GM23248 (cell line): ENCODE measurements around the gene FAM234A.

Experiments
- EZH2 ChIP-seq: fragments of 200-600 bp; sonication (generic); IDR thresholded peaks from 2 replicates; pipeline ENCODE4 v1.6.1; 2018; ENCODE audit warnings: antibody characterized with exemption, mild to moderate bottlenecking; ENCODE audit not compliant: insufficient read depth, poor library complexity, severe bottlenecking
- EZH2phosphoT487 ChIP-seq: fragments of 200-600 bp; sonication (generic); IDR thresholded peaks from 2 replicates; pipeline ENCODE4 v1.6.1; 2018; ENCODE audit warnings: antibody characterized with exemption, moderate library complexity, mild to moderate bottlenecking, low read depth; ENCODE audit not compliant: insufficient read depth

DNA sequence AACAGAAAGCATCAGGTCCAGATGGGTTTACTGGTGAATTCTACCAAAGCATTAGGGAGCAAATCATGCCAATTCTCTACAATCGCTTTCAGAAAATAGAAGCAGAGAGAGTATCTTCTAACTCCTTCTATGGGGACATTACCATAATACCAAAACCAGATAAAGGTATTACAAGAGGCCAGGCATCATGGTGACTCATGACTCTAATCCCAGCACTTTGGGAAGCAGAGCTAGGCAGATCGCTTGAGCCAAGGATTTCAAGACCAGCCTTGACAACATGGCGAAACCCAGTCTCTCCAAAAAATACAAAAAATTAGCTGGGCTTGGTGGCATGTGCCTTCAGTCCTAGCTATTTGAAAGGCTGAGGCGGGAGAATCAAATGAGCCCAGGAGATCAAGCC lies 31.4 kb upstream of the FAM234A start:
- no peak for TF ChIP-seq EZH2
- TF ChIP-seq EZH2phosphoT487 = no peak
